ENCODE measurements around the gene TCIRG1. TPM values are rescaled to one million over a fixed set of nuclear protein-coding genes. Genes with fewer than 3 reads are reported as not detected.
"Not testable (repeated sequence)": the region's sequence is repeated elsewhere in the genome, so short reads cannot be mapped to it uniquely, and the experiment has no call there.

The TCIRG1 gene
- polyA plus RNA-seq, 10 donors = 15.7 to 34.1 (median 24.1) TPM

DNA sequence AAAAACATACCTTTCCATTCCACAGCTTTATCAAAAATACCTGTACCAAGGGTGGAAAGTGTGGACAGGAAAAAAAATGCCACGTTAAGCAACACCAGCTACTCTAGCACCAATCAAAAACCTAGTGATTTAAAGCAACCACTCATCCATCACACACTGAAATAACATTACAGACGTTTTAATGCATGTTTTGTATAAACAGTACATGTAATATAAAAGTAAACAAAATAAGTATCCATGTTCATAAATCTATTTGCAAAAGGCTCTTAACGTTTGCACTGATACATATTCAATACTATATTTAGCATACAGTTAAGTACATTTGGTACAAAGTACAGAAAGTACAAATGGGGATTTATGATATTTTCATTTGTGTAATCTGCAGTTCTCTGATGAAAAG lies 43.7 kb downstream of the TCIRG1 start:
- DNase-seq = no peak

DNA sequence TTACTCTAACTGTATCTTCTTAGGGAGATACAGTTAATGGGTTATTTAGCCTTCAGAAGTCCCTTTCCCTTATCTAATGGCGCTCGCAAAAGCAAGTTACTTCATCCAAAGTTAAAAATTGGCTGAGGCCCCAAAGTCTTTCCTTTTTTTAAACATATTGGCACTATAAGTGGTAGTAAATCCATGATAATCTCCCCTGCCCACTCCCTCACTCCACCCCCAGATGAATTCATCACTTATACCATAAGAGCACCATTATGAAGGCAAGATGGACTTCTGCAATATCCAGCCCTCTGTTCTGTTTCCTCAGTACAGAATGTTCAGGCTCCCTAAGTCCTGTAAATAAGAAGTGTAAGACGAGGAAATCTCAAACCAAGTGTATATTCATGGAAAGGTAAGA lies 44.7 kb downstream of the TCIRG1 start:
- no peak for DNase-seq

DNA sequence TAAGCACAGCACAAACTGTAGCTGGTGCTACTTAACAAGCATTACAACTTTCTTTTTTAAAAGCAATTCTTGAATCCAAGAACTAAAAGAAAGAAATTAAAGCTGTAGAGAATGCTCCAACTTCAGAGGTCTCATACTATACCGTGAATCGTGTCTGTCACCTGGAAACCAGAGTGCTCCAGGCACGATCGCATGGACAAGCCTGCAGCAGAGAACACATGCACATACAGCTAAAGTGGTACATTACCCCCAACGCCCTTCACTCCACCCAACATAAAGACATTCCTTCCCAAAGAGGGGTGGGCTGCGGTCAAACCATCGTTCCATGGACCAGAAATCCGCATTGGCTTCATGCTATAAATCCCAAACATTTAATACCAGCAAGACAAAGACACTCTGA lies 50.9 kb downstream of the TCIRG1 start:
- no peak for DNase-seq

DNA sequence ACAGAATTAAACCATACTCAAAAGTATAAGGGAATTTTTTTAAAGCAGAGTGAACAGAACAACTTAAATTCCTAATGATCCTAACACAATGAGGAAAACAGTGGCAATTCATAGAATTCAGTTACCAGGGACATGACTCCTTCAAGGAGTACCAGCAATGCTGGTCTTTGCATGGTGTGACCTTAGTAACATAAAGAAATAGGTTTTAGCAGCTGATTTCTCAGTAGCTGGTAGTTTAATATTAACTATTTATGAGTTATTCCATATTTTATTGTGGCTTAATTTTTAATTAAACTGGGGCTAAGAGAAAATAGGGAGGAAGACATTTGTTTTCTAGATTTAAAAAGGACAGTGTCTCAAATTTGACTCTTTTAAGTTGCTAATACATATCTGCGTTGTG lies 51.5 kb downstream of the TCIRG1 start:
- no peak for DNase-seq

DNA sequence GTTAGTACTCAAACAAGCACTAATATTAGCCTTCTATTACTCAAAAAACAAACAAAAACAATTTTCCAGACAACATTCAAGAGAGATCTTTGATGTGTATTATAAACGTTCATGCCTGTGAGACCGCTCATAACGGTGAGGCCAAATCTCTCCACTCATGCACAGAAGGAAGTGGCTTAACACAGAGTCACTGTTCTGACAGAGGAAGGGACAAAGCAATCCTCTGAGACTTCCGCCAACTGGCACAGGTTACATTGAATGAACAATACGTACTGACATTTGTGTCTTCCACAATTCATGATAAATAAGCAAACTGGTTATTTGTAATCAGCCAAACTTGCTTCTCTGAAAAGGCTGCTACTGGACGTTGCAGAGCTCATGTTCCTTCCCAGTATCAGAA lies 51.9 kb downstream of the TCIRG1 start:
- DNase-seq = no peak

DNA sequence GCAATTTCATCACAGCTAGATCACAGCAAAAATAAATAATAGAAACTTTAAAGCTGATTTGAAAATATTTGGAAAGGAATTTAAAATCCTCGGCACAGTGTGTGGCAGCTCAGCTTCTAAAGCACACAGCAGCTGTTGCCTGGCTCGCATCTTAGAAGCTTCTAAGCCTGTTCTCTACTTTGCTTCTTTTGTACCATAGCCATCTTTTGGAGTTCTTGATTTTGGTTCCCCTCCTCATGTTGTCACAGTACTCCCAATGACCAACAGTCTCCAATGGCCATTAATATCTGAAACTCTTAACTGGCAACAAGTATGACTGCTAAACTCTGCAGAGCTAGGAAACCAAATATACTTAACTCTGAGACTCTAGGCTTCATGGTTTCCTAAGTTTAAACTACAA lies 53.6 kb downstream of the TCIRG1 start:
- no peak for DNase-seq

DNA sequence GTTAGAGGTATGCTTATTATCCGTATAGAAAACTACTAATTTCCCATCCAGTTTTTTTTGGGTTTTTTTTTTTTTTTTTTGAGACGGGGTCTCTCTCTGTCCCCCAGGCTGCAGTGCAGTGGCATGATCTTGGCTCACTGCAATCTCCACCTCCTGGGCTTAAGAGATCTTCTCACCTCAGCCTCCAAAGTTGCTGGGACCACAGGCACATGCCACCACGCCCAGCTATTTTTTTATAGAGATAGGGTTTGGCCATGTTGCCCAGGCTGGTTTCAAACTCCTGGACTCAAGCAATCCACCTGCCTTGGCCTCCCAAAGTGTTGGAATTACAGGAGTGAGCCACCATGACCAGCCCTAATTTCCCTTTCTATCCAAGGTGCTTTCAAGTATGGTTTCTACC lies 54.1 kb downstream of the TCIRG1 start:
- not testable (repeated sequence) for DNase-seq

DNA sequence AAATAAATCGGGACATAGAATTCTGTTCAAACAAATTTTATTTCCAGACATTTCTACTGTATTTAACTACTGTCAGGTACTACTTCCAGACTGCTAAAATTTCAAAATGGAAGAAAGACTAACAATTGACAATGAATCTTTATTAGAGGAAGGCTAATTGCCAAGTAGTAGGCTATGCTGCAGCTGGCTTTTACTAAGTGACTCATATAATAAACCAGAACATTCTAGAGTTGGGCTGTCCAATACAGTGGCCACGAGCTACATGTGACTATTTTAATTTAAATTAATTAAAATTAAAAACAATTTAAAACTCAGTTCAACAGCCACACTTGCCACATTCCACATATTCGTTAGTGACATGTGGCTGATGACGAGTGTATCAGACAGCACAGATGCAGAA lies 54.7 kb downstream of the TCIRG1 start:
- DNase-seq = no peak

DNA sequence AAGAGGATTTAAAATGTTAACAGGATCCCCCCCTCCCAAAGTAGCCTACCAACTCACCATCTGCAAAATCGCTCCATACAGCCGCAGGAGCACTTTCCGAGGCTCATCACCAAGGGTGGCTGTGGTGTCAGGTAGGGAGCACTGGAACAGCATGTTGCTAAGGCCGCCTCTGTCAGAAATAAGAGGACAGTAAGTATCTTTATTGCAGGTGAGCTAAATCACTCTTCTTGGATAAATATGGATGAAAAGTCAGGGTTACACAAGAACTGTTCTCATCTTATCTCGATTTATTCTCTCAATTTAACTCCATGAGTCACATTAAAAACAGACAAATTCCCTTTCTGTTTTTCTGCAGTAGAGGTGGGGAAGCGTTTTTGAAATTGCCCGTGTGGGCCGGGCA lies 58.1 kb downstream of the TCIRG1 start:
- no peak for DNase-seq

DNA sequence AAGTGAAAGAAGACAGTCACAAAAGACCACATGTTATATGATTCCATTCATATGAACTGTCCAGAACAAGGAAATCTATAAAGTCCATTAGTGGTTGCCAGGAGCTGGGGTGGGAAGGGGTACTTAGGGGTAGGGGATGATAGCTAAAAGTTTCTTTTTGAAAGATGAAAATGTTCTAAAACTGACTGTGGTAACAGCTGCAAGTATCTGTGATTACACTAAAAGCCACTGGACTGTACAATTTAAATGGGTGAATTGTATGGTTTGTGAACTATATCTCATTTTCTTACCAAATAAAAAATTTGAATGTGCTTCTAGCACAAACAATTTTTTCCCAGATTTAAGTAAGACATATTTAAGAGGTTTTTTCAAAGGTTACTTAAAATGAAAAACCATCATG lies 60.2 kb downstream of the TCIRG1 start:
- no peak for DNase-seq

DNA sequence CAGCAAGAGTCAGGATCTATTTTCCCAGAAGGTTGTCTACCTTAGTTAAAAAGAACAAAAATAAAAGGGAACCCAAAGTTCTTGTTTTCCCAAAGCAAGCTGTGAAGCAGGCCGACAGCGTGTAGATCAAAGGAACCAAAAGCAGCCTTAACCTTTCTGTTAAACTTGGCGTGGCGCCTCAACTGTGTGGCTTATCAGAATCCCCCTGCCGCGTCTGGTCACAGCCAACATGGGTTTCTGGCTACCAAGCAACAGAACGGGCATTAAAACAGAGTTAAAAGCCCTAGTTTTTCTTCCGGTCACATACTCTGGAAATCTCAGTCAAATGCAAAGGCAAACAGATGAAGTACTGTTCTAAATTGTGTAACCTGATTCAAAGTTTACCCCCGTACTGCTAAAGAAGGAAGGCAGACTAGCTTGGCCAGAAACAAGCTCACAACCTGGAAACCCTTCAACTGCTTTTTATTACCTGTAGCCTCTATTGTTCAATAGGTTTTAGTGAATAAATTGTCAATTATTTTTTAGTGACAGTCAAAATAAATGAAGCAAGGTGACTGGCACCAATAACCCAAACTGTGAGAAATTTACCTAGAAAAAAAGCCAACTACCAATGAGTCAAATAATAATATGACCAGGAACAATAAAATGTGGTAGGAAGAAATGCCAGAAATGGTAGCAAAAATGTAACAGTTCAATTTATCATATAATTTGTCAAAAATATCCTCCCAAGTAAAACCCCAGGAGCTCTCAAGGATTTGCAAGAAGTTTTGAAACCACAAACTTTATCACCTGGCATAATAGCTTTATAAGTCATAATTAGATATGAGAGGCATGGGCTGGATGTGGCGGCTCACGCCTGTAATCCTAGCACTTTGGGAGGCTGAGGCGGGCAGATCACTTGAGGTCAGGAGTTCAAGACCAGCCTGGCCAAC lies 60.9 kb downstream of the TCIRG1 start:
- DNase-seq = no peak

Other genes starting within 250 kb of the TCIRG1 start
- 1 to 10 TPM; 4.0 to 8.6 (median 5.4) TPM for gene UNC93B1, start 34.9 kb upstream of the TCIRG1 start, polyA plus RNA-seq (ENCODE audit: insufficient read length in 10 of 10)
- gene ALDH3B1, start 28.7 kb upstream of the TCIRG1 start, polyA plus RNA-seq (ENCODE audit: insufficient read length in 10 of 10) = 1 to 10 TPM; 2.6 to 9.9 (median 6.9) TPM
- gene NDUFS8, start 8.3 kb upstream of the TCIRG1 start, polyA plus RNA-seq (ENCODE audit: insufficient read length in 10 of 10) = 10 to 100 TPM; 53.1 to 85.2 (median 62.1) TPM
- gene CHKA, start 82.4 kb downstream of the TCIRG1 start, polyA plus RNA-seq (ENCODE audit: insufficient read length in 10 of 10) = 10 to 100 TPM in 7 of 10 donors, 1 to 10 TPM in 3; 8.7 to 33.5 (median 14.9) TPM
- gene KMT5B, start 174.3 kb downstream of the TCIRG1 start, polyA plus RNA-seq (ENCODE audit: insufficient read length in 10 of 10) = 10 to 100 TPM; 30.1 to 52.8 (median 44.7) TPM
- gene C11orf24, start 232.9 kb downstream of the TCIRG1 start, polyA plus RNA-seq (ENCODE audit: insufficient read length in 10 of 10) = 10 to 100 TPM; 22.9 to 38.8 (median 28.6) TPM

Data from muscle of back (tissue), 11 donors.